ENCODE results near the gene DIS3L2.

Gene DIS3L2

DNA sequence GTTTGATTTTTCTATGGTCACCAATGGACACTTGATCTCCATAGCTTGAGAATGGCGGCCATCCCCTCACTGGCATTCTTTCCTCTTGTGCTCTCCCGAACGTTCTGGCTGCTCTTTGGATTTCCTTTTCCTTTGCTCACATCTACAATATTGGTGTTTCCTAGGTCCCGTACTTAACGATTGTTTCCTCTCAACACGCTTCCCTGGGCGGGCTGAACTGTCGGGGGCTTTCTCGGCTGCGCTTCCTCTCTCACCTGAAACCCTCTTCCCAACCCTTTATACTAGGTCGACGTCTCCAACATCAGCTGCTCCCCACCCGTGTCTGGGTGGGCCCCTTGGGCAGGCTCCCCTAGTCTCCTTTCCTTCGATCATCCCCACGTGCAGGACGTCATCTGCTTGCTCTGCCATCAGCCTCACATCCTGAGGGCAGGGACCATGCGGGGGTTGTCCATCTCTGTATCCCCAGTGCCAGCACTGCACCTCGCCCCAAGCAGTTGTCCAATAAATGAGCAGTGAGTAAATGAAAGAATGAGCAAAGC lies 634 bp upstream of the DIS3L2 start:
- 84 to 86% methylated on average over 10 to 16 of the region's 18 CpGs for WGBS, 2 experiments (ENCODE audit: insufficient coverage in 2 of 2)
- peak overlapping the region; percentile 89 for H3K27ac ChIP-seq (ENCODE audit: low read depth, low read length, severe bottlenecking)

GRCh38 chr2:231965102-231965501 lies 3.6 kb downstream of the DIS3L2 start:
- Histone ChIP-seq H3K4me1 (ENCODE audit: control insufficient read depth, insufficient read depth, low read length, poor library complexity, severe bottlenecking) (no peaks in the 10 kb centered on the region), H3K9me3 (ENCODE audit: control insufficient read depth, low read length) (peaks cover 4% of the 10 kb centered on the region), H3K4me3 (ENCODE audit: extremely low read depth, insufficient read depth, low read length, poor library complexity, severe bottlenecking) (no peak overlapping the region), H3K36me3 (ENCODE audit: control insufficient read depth, insufficient read depth, low read length) (peaks cover 4% of the 10 kb centered on the region), H3K27ac (ENCODE audit: low read depth, low read length, severe bottlenecking) (no peak overlapping the region)
- 100% methylated on average over 1 of the region's 1 CpG; no CpG with 5 or more reads in 1 of the 2 experiments for WGBS, 2 experiments (ENCODE audit: insufficient coverage in 2 of 2)

More for the DNA sequence above, 634 bp upstream of the DIS3L2 start:
- H3K36me3 ChIP-seq (ENCODE audit: control insufficient read depth, insufficient read depth, low read length) = no peaks in the 10 kb centered on the region
- H3K4me1 ChIP-seq (ENCODE audit: control insufficient read depth, insufficient read depth, low read length, poor library complexity, severe bottlenecking) = no peaks in the 10 kb centered on the region
- no peaks in the 10 kb centered on the region for H3K9me3 ChIP-seq (ENCODE audit: control insufficient read depth, low read length)
- H3K4me3 ChIP-seq (ENCODE audit: extremely low read depth, insufficient read depth, low read length, poor library complexity, severe bottlenecking) = peak overlapping the region; percentile 81

- H3K4me1 ChIP-seq (ENCODE audit: control insufficient read depth, insufficient read depth, low read length, poor library complexity, severe bottlenecking) = no peaks in the 10 kb centered on the region
- WGBS, 2 experiments (ENCODE audit: insufficient coverage in 2 of 2) = 93% methylated on average over 3 of the region's 4 CpGs; no CpG with 5 or more reads in 1 of the 2 experiments
- H3K36me3 ChIP-seq (ENCODE audit: control insufficient read depth, insufficient read depth, low read length) = peaks cover 6% of the 10 kb centered on the region
- H3K4me3 ChIP-seq (ENCODE audit: extremely low read depth, insufficient read depth, low read length, poor library complexity, severe bottlenecking) = no peak overlapping the region
- H3K27ac ChIP-seq (ENCODE audit: low read depth, low read length, severe bottlenecking) = no peak overlapping the region
- H3K9me3 ChIP-seq (ENCODE audit: control insufficient read depth, low read length) = peaks cover 4% of the 10 kb centered on the region
Measured at GRCh38 chr2:231966886-231967285, 5.4 kb downstream of the DIS3L2 start.

DNA sequence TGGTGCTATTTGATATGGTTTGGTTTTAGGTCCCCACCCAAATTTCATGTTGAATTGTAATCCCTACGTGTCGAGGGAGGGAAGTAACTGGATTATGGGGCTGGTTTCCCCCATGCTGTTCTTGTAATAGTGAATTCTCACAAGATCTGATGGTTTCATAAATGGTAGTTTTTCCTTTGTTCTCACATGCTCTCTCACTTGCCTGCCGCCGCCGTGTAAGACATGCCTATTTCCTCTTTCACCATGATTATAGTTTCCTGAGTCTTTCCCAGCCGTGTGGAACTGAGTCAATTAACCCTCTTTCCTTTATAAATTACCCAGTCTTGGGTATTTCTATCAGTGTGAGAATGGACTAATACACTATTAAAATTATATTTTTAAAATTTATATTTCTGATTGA lies 7.3 kb downstream of the DIS3L2 start:
- peaks cover 6% of the 10 kb centered on the region for H3K36me3 ChIP-seq (ENCODE audit: control insufficient read depth, insufficient read depth, low read length)
- H3K9me3 ChIP-seq (ENCODE audit: control insufficient read depth, low read length) = peaks cover 4% of the 10 kb centered on the region
- no peak overlapping the region for H3K4me3 ChIP-seq (ENCODE audit: extremely low read depth, insufficient read depth, low read length, poor library complexity, severe bottlenecking)

GRCh38 chr2:231970461-231970860 lies 8.9 kb downstream of the DIS3L2 start:
- Histone ChIP-seq H3K36me3 (ENCODE audit: control insufficient read depth, insufficient read depth, low read length) (peaks cover 6% of the 10 kb centered on the region), H3K4me3 (ENCODE audit: extremely low read depth, insufficient read depth, low read length, poor library complexity, severe bottlenecking) (no peak overlapping the region), H3K9me3 (ENCODE audit: control insufficient read depth, low read length) (peaks cover 4% of the 10 kb centered on the region), H3K27ac (ENCODE audit: low read depth, low read length, severe bottlenecking) (no peak overlapping the region), H3K4me1 (ENCODE audit: control insufficient read depth, insufficient read depth, low read length, poor library complexity, severe bottlenecking) (no peaks in the 10 kb centered on the region)
- WGBS, 2 experiments (ENCODE audit: insufficient coverage in 2 of 2) = no CpG with 5 or more reads among the region's 3 CpGs

More for the DNA sequence above, 7.3 kb downstream of the DIS3L2 start:
- Histone ChIP-seq H3K4me1 (ENCODE audit: control insufficient read depth, insufficient read depth, low read length, poor library complexity, severe bottlenecking) (no peaks in the 10 kb centered on the region), H3K27ac (ENCODE audit: low read depth, low read length, severe bottlenecking) (no peak overlapping the region)
- WGBS, 2 experiments (ENCODE audit: insufficient coverage in 2 of 2) = 97 to 100% methylated on average over 2 to 4 of the region's 6 CpGs

DNA sequence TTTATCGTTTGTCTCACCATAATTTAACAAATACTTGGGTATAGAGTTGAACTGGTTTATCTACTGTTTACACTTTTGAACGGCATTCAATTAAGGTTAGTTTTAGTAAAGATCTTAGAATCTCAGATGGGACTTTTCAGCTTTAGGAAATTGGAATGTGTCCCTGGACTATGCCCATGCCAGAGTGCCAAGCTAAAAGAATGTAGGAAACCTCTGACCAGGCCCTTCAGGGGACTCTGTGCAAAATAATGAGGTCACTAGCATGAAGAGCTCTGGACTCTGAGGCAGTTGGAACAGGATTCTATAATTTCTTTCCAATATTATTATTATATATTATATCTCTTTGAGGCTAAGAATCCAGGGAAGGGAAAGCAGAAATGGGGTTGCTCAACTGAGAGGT lies 13.5 kb downstream of the DIS3L2 start:
- H3K9me3 ChIP-seq (ENCODE audit: control insufficient read depth, low read length) = no peaks in the 10 kb centered on the region
- H3K4me1 ChIP-seq (ENCODE audit: control insufficient read depth, insufficient read depth, low read length, poor library complexity, severe bottlenecking) = no peaks in the 10 kb centered on the region
- peaks cover 3% of the 10 kb centered on the region for H3K36me3 ChIP-seq (ENCODE audit: control insufficient read depth, insufficient read depth, low read length)
- 91 to 100% methylated on average over 1 of the region's 2 CpGs for WGBS, 2 experiments (ENCODE audit: insufficient coverage in 2 of 2)
- H3K27ac ChIP-seq (ENCODE audit: low read depth, low read length, severe bottlenecking) = no peak overlapping the region
- no peak overlapping the region for H3K4me3 ChIP-seq (ENCODE audit: extremely low read depth, insufficient read depth, low read length, poor library complexity, severe bottlenecking)

DNA sequence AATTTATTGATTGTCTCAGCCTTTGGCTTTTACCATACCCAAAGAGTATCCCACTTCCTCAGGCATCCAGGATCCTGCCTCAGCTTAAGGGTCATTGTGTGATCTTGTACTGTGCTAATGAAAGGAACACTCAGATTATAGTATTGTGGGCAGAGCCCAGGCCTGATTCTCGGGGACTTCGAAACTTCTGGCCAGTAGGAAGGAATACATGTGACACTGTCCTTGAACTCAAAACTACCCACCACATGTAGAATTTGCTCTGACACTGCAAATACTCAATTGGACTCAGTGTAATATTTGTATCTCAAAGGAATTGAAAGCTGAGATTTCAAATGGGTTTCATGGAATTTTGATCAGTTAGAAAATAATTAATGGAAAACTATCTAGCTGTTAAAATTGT lies 15.9 kb downstream of the DIS3L2 start:
- H3K27ac ChIP-seq (ENCODE audit: low read depth, low read length, severe bottlenecking) = no peak overlapping the region
- no peaks in the 10 kb centered on the region for H3K4me1 ChIP-seq (ENCODE audit: control insufficient read depth, insufficient read depth, low read length, poor library complexity, severe bottlenecking)
- H3K4me3 ChIP-seq (ENCODE audit: extremely low read depth, insufficient read depth, low read length, poor library complexity, severe bottlenecking) = no peak overlapping the region
- no peaks in the 10 kb centered on the region for H3K36me3 ChIP-seq (ENCODE audit: control insufficient read depth, insufficient read depth, low read length)
- WGBS, 2 experiments (ENCODE audit: insufficient coverage in 2 of 2) = 100% methylated on average over 1 of the region's 2 CpGs; no CpG with 5 or more reads in 1 of the 2 experiments
- no peaks in the 10 kb centered on the region for H3K9me3 ChIP-seq (ENCODE audit: control insufficient read depth, low read length)

DNA sequence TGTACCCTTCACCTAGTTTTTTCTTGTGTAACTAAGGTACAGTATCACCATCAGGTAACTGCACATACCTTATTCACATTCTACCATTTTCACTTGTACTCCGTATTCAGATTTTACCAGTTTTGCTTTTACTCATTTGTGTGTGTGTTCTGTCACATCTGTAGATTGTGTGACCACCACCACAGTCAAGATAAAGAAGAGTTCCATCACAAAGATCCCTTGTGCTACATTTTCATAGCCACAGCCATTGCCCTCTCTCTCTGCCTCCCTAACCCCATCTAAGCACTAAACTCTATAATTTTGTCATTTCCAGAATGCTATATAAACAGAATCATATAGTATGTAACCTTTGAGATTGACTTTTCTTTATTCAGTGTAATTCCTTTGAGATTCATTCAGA lies 23.5 kb downstream of the DIS3L2 start:
- Histone ChIP-seq H3K36me3 (ENCODE audit: control insufficient read depth, insufficient read depth, low read length) (peaks cover 7% of the 10 kb centered on the region), H3K27ac (ENCODE audit: low read depth, low read length, severe bottlenecking) (no peak overlapping the region)
- no CpG with 5 or more reads among the region's 1 CpG for WGBS, 2 experiments (ENCODE audit: insufficient coverage in 2 of 2)

GRCh38 chr2:231985823-231986261 lies 24.3 kb downstream of the DIS3L2 start:
- H3K4me3 ChIP-seq (ENCODE audit: extremely low read depth, insufficient read depth, low read length, poor library complexity, severe bottlenecking) = no peak overlapping the region
- H3K4me1 ChIP-seq (ENCODE audit: control insufficient read depth, insufficient read depth, low read length, poor library complexity, severe bottlenecking) = peaks cover 3% of the 10 kb centered on the region
- no peak overlapping the region for H3K27ac ChIP-seq (ENCODE audit: low read depth, low read length, severe bottlenecking)
- 86 to 89% methylated on average over 8 of the region's 8 CpGs for WGBS, 2 experiments (ENCODE audit: insufficient coverage in 2 of 2)
- peaks cover 7% of the 10 kb centered on the region for H3K36me3 ChIP-seq (ENCODE audit: control insufficient read depth, insufficient read depth, low read length)
- H3K9me3 ChIP-seq (ENCODE audit: control insufficient read depth, low read length) = no peaks in the 10 kb centered on the region

More for the DNA sequence above, 23.5 kb downstream of the DIS3L2 start:
- Histone ChIP-seq H3K4me3 (ENCODE audit: extremely low read depth, insufficient read depth, low read length, poor library complexity, severe bottlenecking) (no peak overlapping the region), H3K4me1 (ENCODE audit: control insufficient read depth, insufficient read depth, low read length, poor library complexity, severe bottlenecking) (peaks cover 3% of the 10 kb centered on the region), H3K9me3 (ENCODE audit: control insufficient read depth, low read length) (no peaks in the 10 kb centered on the region)

DNA sequence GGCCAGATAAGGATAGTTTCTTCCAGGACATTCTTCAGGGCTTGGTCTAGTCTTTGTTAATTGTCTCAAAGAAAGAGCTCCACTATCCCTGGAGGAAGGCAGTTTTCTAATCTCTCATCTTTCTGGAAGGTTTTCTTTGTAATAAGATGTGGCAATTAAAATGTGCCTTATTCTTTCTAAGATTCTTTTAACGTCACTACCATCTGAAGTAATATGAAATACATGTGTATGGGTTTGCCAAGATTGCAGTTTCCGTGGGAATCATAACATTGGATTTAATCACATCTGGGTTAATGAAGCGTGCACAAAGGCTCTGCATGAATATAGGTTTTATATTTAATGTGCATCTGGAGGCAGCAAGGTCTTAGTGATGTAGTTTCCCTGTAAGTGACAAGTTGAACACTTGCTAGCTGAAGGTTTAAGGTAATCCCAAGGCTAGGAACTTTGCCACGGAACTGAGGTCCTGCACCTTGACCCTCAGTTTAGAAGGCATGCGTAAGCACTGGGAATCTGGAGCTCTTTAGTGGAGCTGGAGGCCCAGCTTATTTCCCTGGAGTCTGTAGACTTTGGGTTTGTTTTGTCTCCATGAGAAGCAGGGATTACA lies 25.7 kb downstream of the DIS3L2 start:
- 84 to 98% methylated on average over 4 of the region's 5 CpGs for WGBS, 2 experiments (ENCODE audit: insufficient coverage in 2 of 2)
- H3K27ac ChIP-seq (ENCODE audit: low read depth, low read length, severe bottlenecking) = no peak overlapping the region

GRCh38 chr2:231988179-231988866 lies 26.8 kb downstream of the DIS3L2 start:
- Histone ChIP-seq H3K27ac (ENCODE audit: low read depth, low read length, severe bottlenecking) (no peak overlapping the region), H3K4me1 (ENCODE audit: control insufficient read depth, insufficient read depth, low read length, poor library complexity, severe bottlenecking) (peaks cover 8% of the 10 kb centered on the region), H3K36me3 (ENCODE audit: control insufficient read depth, insufficient read depth, low read length) (peaks cover 7% of the 10 kb centered on the region), H3K9me3 (ENCODE audit: control insufficient read depth, low read length) (no peaks in the 10 kb centered on the region), H3K4me3 (ENCODE audit: extremely low read depth, insufficient read depth, low read length, poor library complexity, severe bottlenecking) (no peak overlapping the region)
- WGBS, 2 experiments (ENCODE audit: insufficient coverage in 2 of 2) = 85 to 100% methylated on average over 1 to 3 of the region's 8 CpGs

More for the DNA sequence above, 25.7 kb downstream of the DIS3L2 start:
- Histone ChIP-seq H3K4me1 (ENCODE audit: control insufficient read depth, insufficient read depth, low read length, poor library complexity, severe bottlenecking) (peaks cover 8% of the 10 kb centered on the region), H3K4me3 (ENCODE audit: extremely low read depth, insufficient read depth, low read length, poor library complexity, severe bottlenecking) (no peak overlapping the region), H3K36me3 (ENCODE audit: control insufficient read depth, insufficient read depth, low read length) (peaks cover 7% of the 10 kb centered on the region), H3K9me3 (ENCODE audit: control insufficient read depth, low read length) (no peaks in the 10 kb centered on the region)
